IMR-90 (cell line): ENCODE data around the gene CCDC32. TPM values are rescaled to one million over a fixed set of nuclear protein-coding genes. Genes with fewer than 3 reads are reported as not detected.

Experiments
- ATAC-seq: fragments of 200-7000 bp; cut with Tn5 transposase; 2 replicates; pipeline ENCODE4 v1.9.1; 2020; ENCODE audit warnings: low read depth, mild to moderate bottlenecking, moderate library complexity
- BruUV-seq: library from RNA; stranded (reverse); fragments of 400-500 nt; replicated peaks from 2 replicates; lab custom pipeline; 2021; lab: Mats Ljungman, UMichigan
- CTCF ChIA-PET: fragments of 300-600 bp; formaldehyde crosslinking; extraction: SDS; loops from one replicate; lab custom pipeline; 2021; ENCODE audit warnings: antibody characterized with exemption; lab: Yijun Ruan, JAX
- POLR2A ChIA-PET: fragments of 300-600 bp; sonication (Branson Sonifier 250); formaldehyde crosslinking; loops from one replicate; lab custom pipeline; 2022; ENCODE audit warnings: antibody characterized with exemption; ENCODE audit not compliant: unreplicated experiment; lab: Charles Lee
- DNase-seq: peaks from one replicate; pipeline ENCODE4 v3.0.0; 2013
- H2AFZ ChIP-seq: replicated peaks from 2 replicates; pipeline ENCODE3; 2013; ENCODE audit warnings: low read length, mild to moderate bottlenecking; ENCODE audit not compliant: poor library complexity
- H2AK5ac ChIP-seq: 2 replicates; pipeline ENCODE4 v1.6.1; 2013; ENCODE audit warnings: low read depth, low read length, inconsistent platforms
- H2AK9ac ChIP-seq: replicated peaks from 2 replicates; pipeline ENCODE3; 2013; ENCODE audit warnings: mild to moderate bottlenecking, low read depth, low read length, moderate library complexity; ENCODE audit not compliant: poor library complexity
- H2BK120ac ChIP-seq: 2 replicates; pipeline ENCODE4 v1.6.1; 2013; ENCODE audit warnings: low read depth, low read length, inconsistent platforms
- H2BK15ac ChIP-seq: 3 replicates; pipeline ENCODE4 v1.6.1; 2013; ENCODE audit warnings: low read depth, low read length, inconsistent platforms
- H2BK20ac ChIP-seq: 2 replicates; pipeline ENCODE4 v1.6.1; 2013; ENCODE audit warnings: low read depth, mild to moderate bottlenecking, inconsistent platforms, low read length, moderate library complexity
- H2BK5ac ChIP-seq: 2 replicates; pipeline ENCODE4 v1.6.1; 2013; ENCODE audit warnings: mild to moderate bottlenecking, low read depth, low read length, inconsistent platforms; ENCODE audit not compliant: poor library complexity, severe bottlenecking
- H3K14ac ChIP-seq: replicated peaks from 2 replicates; pipeline ENCODE4 v1.6.1; 2013; ENCODE audit warnings: low read depth, low read length, inconsistent platforms
- H3K18ac ChIP-seq: 2 replicates; pipeline ENCODE4 v1.6.1; 2013; ENCODE audit warnings: low read depth, low read length, control low read depth
- H3K23ac ChIP-seq: 2 replicates; pipeline ENCODE4 v1.6.1; 2013; ENCODE audit warnings: low read depth, low read length, inconsistent platforms
- H3K27ac ChIP-seq: 2 replicates; pipeline ENCODE4 v1.5.1; 2013; ENCODE audit warnings: mild to moderate bottlenecking, control low read depth, low read length; ENCODE audit not compliant: insufficient read depth
- H3K27me3 ChIP-seq: 2 replicates; pipeline ENCODE4 v1.6.1; 2013; ENCODE audit warnings: low read length; ENCODE audit not compliant: control insufficient read depth, insufficient read depth
- H3K36me3 ChIP-seq: 2 replicates; pipeline ENCODE4 v1.6.1; 2013; ENCODE audit warnings: low read length, mixed read lengths; ENCODE audit not compliant: control insufficient read depth, insufficient read depth
- H3K4ac ChIP-seq: 2 replicates; pipeline ENCODE4 v1.6.1; 2013; ENCODE audit warnings: low read depth, low read length, inconsistent platforms
- H3K4me1 ChIP-seq: 2 replicates; pipeline ENCODE4 v1.6.1; 2013; ENCODE audit warnings: low read length, mixed read lengths; ENCODE audit not compliant: control insufficient read depth, insufficient read depth
- H3K4me2 ChIP-seq: 2 replicates; pipeline ENCODE4 v1.6.1; 2013; ENCODE audit warnings: low read depth, mild to moderate bottlenecking, control low read depth, low read length, moderate library complexity
- H3K4me3 ChIP-seq: 2 replicates; pipeline ENCODE4 v1.5.1; 2013; ENCODE audit warnings: low read depth, mild to moderate bottlenecking, control low read depth, low read length, moderate library complexity; ENCODE audit not compliant: insufficient read depth
- H3K56ac ChIP-seq: 2 replicates; pipeline ENCODE4 v1.6.1; 2013; ENCODE audit warnings: low read length, inconsistent platforms; ENCODE audit not compliant: insufficient read depth; ENCODE audit errors: extremely low read depth
- H3K79me1 ChIP-seq, 2 experiments: 2 replicates each; pipeline ENCODE4 v1.6.1; 2013; ENCODE audit warnings: low read length in 2 of 2, inconsistent platforms in 1 of 2, low read depth in 1 of 2
- H3K9ac ChIP-seq: 2 replicates; pipeline ENCODE4 v1.6.1; 2013; ENCODE audit warnings: low read depth, low read length, control low read depth
- H3K9me1 ChIP-seq: 2 replicates; pipeline ENCODE4 v1.6.1; 2013; ENCODE audit warnings: low read length, inconsistent platforms; ENCODE audit not compliant: insufficient read depth
- H3K9me3 ChIP-seq: 2 replicates; pipeline ENCODE4 v1.6.1; 2013; ENCODE audit warnings: low read length; ENCODE audit not compliant: control insufficient read depth, insufficient read depth
- H4K20me1 ChIP-seq: 2 replicates; pipeline ENCODE4 v1.6.1; 2013; ENCODE audit warnings: low read length, inconsistent platforms; ENCODE audit not compliant: insufficient read depth
- H4K5ac ChIP-seq: 2 replicates; pipeline ENCODE4 v1.6.1; 2013; ENCODE audit warnings: mild to moderate bottlenecking, low read depth, low read length, control low read depth
- H4K8ac ChIP-seq, 2 experiments: 2 replicates each; pipeline ENCODE4 v1.6.1; 2013; ENCODE audit warnings: low read depth in 2 of 2, low read length in 2 of 2, control low read depth in 1 of 2, inconsistent platforms in 1 of 2
- H4K91ac ChIP-seq: 2 replicates; pipeline ENCODE4 v1.6.1; 2013; ENCODE audit warnings: low read depth, low read length, inconsistent platforms; ENCODE audit not compliant: insufficient read depth
- BHLHE40 ChIP-seq: fragments of 150-350 bp; IDR thresholded peaks from 2 replicates; pipeline ENCODE4 v1.6.1; 2016; ENCODE audit warnings: mild to moderate bottlenecking, low read depth, low read length
- CEBPB ChIP-seq: IDR thresholded peaks from 2 replicates; pipeline ENCODE4 v1.6.1; 2012; ENCODE audit warnings: low read depth, low read length, improper control_type of control experiment
- CHD1 ChIP-seq: IDR thresholded peaks from 2 replicates; pipeline ENCODE4 v1.6.1; 2012; ENCODE audit warnings: low read depth, low read length, improper control_type of control experiment
- ELK1 ChIP-seq: fragments of 150-350 bp; IDR thresholded peaks from 2 replicates; pipeline ENCODE4 v1.6.1; 2016; ENCODE audit warnings: low read depth, mild to moderate bottlenecking, low read length, moderate library complexity, borderline replicate concordance
- FOS ChIP-seq: fragments of 150-350 bp; IDR thresholded peaks from 2 replicates; pipeline ENCODE4 v1.6.1; 2016; ENCODE audit warnings: low read depth, low read length
- MAZ ChIP-seq: IDR thresholded peaks from 2 replicates; pipeline ENCODE4 v1.6.1; 2012; ENCODE audit warnings: low read depth, mild to moderate bottlenecking, low read length, improper control_type of control experiment, moderate library complexity, borderline replicate concordance
- MXI1 ChIP-seq: IDR thresholded peaks from 2 replicates; pipeline ENCODE4 v1.6.1; 2012; ENCODE audit warnings: low read depth, mild to moderate bottlenecking, low read length, moderate library complexity, borderline replicate concordance
- NFE2L2 ChIP-seq: fragments of 150-350 bp; IDR thresholded peaks from 2 replicates; pipeline ENCODE4 v1.6.1; 2016; ENCODE audit warnings: low read depth, mild to moderate bottlenecking, low read length
- POLR2A ChIP-seq: IDR thresholded peaks from 2 replicates; pipeline ENCODE4 v1.6.1; 2012; ENCODE audit warnings: mild to moderate bottlenecking, low read depth, low read length
- RAD21 ChIP-seq: IDR thresholded peaks from 2 replicates; pipeline ENCODE4 v1.6.1; 2012; ENCODE audit warnings: low read length, improper control_type of control experiment
- RCOR1 ChIP-seq: IDR thresholded peaks from 2 replicates; pipeline ENCODE4 v1.6.1; 2012; ENCODE audit warnings: mild to moderate bottlenecking, low read length, improper control_type of control experiment; ENCODE audit not compliant: insufficient replicate concordance
- RFX5 ChIP-seq: IDR thresholded peaks from 2 replicates; pipeline ENCODE4 v1.8.0; 2012; ENCODE audit warnings: low read depth, mild to moderate bottlenecking, low read length, moderate library complexity
- SMC3 ChIP-seq: fragments of 150-350 bp; IDR thresholded peaks from 2 replicates; pipeline ENCODE4 v1.6.1; 2016; ENCODE audit warnings: low read depth, mild to moderate bottlenecking, antibody characterized with exemption, low read length, moderate library complexity
- WGBS, 2 experiments: methylation state at CpG; one replicate each; pipeline versions ENCODE4 v1.1.5 to v1.1.7; 2013; ENCODE audit warnings: missing lambda C conversion rate in 2 of 2; ENCODE audit not compliant: insufficient read length in 1 of 2; ENCODE audit errors: extremely low coverage in 2 of 2; 5-methylcytosine and 5-hydroxymethylcytosine counted together
- dilution Hi-C: fragments of 300-500 bp; cut with HindIII; formaldehyde crosslinking; loops from one replicate; pipeline ENCODE4 v1.14.3; 2018; ENCODE audit warnings: low sequenced_read_pairs; ENCODE audit not compliant: unreplicated experiment
- in situ Hi-C: fragments of 300-500 bp; cut with MboI; formaldehyde crosslinking; loops from 3 replicates; pipeline ENCODE4 v1.14.3; 2019; ENCODE audit warnings: low sequenced_read_pairs, inconsistent platforms, mixed read lengths
- intact Hi-C: fragments of 100-400 bp; cut with micrococcal nuclease; formaldehyde crosslinking; loops from 2 replicates; pipeline ENCODE4 v1.10.0; 2022
- polyA plus RNA-seq, 3 experiments: library from polyadenylated mRNA; depleted of rRNA; stranded (reverse); fragments of >200 nt; gene quantifications; 2 replicates each; pipeline ENCODE4 v1.2.3, GENCODE V29; 2012; ENCODE audit warnings: low replicate concordance in 1 of 3
- total RNA-seq: library from RNA; depleted of rRNA; stranded (reverse); fragments of >200 nt; gene quantifications from 2 replicates; pipeline ENCODE4 v1.2.3, GENCODE V29; 2012
- TF ChIP-seq, protein P1 (sequence below): fragments of 150-350 bp; IDR thresholded peaks from 2 replicates; pipeline ENCODE4 v1.6.1; 2017; ENCODE audit warnings: mild to moderate bottlenecking, antibody characterized with exemption, low read length, low read depth
- TF ChIP-seq, protein P2 (sequence below): conservative IDR thresholded peaks from 2 replicates; pipeline ENCODE4 v1.5.1; 2012; ENCODE audit warnings: mild to moderate bottlenecking, low read depth, low read length, improper control_type of control experiment

Gene CCDC32
- total and polyA plus RNA-seq, 2 of the 4 experiments (the other 2 are of a cell fraction): 14.8 to 15.1 TPM

- Histone ChIP-seq H3K4me2 (no peak overlapping the region), H3K27ac (no peak overlapping the region), H2AK5ac (no peak overlapping the region), H3K9me1 (no peaks in the 10 kb centered on the region), H3K27me3 (no peaks in the 10 kb centered on the region), H4K5ac (no peak overlapping the region), H3K14ac (no peak overlapping the region), H3K56ac (no peak overlapping the region), H3K9me3 (no peaks in the 10 kb centered on the region), H2BK120ac (no peak overlapping the region), H3K4me1 (no peaks in the 10 kb centered on the region), H3K23ac (no peak overlapping the region), H3K18ac (no peak overlapping the region), H2BK20ac (no peak overlapping the region), H2BK5ac (no peak overlapping the region), H3K79me1 (no peaks in the 10 kb centered on the region), H3K9ac (no peak overlapping the region), H4K20me1 (no peaks in the 10 kb centered on the region), H4K8ac (no peak overlapping the region), H4K91ac (no peak overlapping the region), H2AK9ac (no peak overlapping the region), H2BK15ac (no peak overlapping the region), H3K36me3 (no peaks in the 10 kb centered on the region), H2AFZ (peak overlapping the region; percentile 2), H3K4ac (no peak overlapping the region), H3K4me3 (no peak overlapping the region)
- intact Hi-C loops: no loop called here
- dilution Hi-C loops: no loop called here
- POLR2A ChIA-PET: no interaction called here
- WGBS, 2 experiments: 67% methylated on average over 4 of the region's 8 CpGs; no CpG with 5 or more reads in 1 of the 2 experiments
- DNase-seq (no peak), ATAC-seq (no peak)
- TF ChIP-seq RCOR1: no peak
- TF ChIP-seq MAZ: no peak
- no peak for TF ChIP-seq BHLHE40
- no peak for TF ChIP-seq POLR2A
- TF ChIP-seq FOS: no peak
- no peak for TF ChIP-seq CHD1
- no peak for TF ChIP-seq MXI1
- TF ChIP-seq, protein P1, sequence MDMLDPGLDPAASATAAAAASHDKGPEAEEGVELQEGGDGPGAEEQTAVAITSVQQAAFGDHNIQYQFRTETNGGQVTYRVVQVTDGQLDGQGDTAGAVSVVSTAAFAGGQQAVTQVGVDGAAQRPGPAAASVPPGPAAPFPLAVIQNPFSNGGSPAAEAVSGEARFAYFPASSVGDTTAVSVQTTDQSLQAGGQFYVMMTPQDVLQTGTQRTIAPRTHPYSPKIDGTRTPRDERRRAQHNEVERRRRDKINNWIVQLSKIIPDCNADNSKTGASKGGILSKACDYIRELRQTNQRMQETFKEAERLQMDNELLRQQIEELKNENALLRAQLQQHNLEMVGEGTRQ: no peak
- TF ChIP-seq, protein P2, sequence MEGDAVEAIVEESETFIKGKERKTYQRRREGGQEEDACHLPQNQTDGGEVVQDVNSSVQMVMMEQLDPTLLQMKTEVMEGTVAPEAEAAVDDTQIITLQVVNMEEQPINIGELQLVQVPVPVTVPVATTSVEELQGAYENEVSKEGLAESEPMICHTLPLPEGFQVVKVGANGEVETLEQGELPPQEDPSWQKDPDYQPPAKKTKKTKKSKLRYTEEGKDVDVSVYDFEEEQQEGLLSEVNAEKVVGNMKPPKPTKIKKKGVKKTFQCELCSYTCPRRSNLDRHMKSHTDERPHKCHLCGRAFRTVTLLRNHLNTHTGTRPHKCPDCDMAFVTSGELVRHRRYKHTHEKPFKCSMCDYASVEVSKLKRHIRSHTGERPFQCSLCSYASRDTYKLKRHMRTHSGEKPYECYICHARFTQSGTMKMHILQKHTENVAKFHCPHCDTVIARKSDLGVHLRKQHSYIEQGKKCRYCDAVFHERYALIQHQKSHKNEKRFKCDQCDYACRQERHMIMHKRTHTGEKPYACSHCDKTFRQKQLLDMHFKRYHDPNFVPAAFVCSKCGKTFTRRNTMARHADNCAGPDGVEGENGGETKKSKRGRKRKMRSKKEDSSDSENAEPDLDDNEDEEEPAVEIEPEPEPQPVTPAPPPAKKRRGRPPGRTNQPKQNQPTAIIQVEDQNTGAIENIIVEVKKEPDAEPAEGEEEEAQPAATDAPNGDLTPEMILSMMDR: no peak
- TF ChIP-seq NFE2L2: no peak
- TF ChIP-seq SMC3: no peak
- no peak for TF ChIP-seq CEBPB
- TF ChIP-seq RFX5: no peak
- TF ChIP-seq ELK1: no peak
- no peak for TF ChIP-seq RAD21
- no TSS peak for BruUV-seq
- in situ Hi-C loops: no loop called here
- CTCF ChIA-PET: no interaction called here
Measured at GRCh38 chr15:40582726-40583246, 17.9 kb upstream of the CCDC32 start.
